Heart left ventricle (tissue), 16 donors: ENCODE data around the gene SLC35G2. TPM values are rescaled to one million over a fixed set of nuclear protein-coding genes. Genes with fewer than 3 reads are reported as not detected.

Experiments used
- ATAC-seq, 4 donors: fragments of 200-7000 bp; cut with Tn5 transposase; one replicate each; pipeline ENCODE4 v1.9.1; 2020 to 2022; ENCODE audit warnings: moderate library complexity in 4 of 4, mild to moderate bottlenecking in 3 of 4, moderate number of reproducible peaks in 1 of 4
- DNase-seq, 5 donors: peaks; one replicate each; pipeline ENCODE4 v3.0.0-alpha.2; 2020
- H3K27ac ChIP-seq, 12 donors: fragments of 200-600 bp; sonication (generic) in 4 of 12; one replicate each; pipeline versions ENCODE4 v1.5.0 to v1.8.0; 2016 to 2022; ENCODE audit warnings: mild to moderate bottlenecking in 2 of 12
- H3K27me3 ChIP-seq, 9 donors: fragments of 200-600 bp; sonication (generic) in 2 of 9; one replicate each; pipeline versions ENCODE4 v1.5.1 to v1.8.0; 2016 to 2022; ENCODE audit warnings: mild to moderate bottlenecking in 3 of 9
- H3K36me3 ChIP-seq, 9 donors: fragments of 200-600 bp; sonication (generic) in 2 of 9; one replicate each; pipeline versions ENCODE4 v1.5.0 to v1.8.0; 2018 to 2022; ENCODE audit warnings: mild to moderate bottlenecking in 2 of 9
- H3K4me1 ChIP-seq, 12 donors: fragments of 200-600 bp; sonication (generic) in 4 of 12; one replicate each; pipeline versions ENCODE4 v1.5.0 to v1.8.0; 2016 to 2022; ENCODE audit warnings: mild to moderate bottlenecking in 3 of 12
- H3K4me3 ChIP-seq, 12 donors: fragments of 200-600 bp; sonication (generic) in 4 of 12; one replicate each; pipeline versions ENCODE4 v1.5.0 to v1.8.0; 2017 to 2022; ENCODE audit warnings: mild to moderate bottlenecking in 9 of 12, moderate library complexity in 4 of 12
- H3K9me3 ChIP-seq, 12 donors: fragments of 200-600 bp; sonication (generic) in 4 of 12; one replicate each; pipeline versions ENCODE4 v1.5.0 to v1.8.0; 2016 to 2022; ENCODE audit warnings: mild to moderate bottlenecking in 1 of 12
- CTCF ChIP-seq, 12 donors: fragments of 200-600 bp; sonication (generic) in 4 of 12; IDR thresholded peaks; one replicate each; pipeline versions ENCODE4 v1.5.0 to v1.8.0; 2018 to 2022; ENCODE audit warnings: antibody characterized with exemption in 12 of 12, mild to moderate bottlenecking in 5 of 12
- POLR2A ChIP-seq, 2 donors: fragments of 450-650 bp; IDR thresholded peaks; one replicate each; pipeline ENCODE4 v1.6.1; 2017; ENCODE audit warnings: antibody characterized with exemption in 2 of 2, mild to moderate bottlenecking in 2 of 2, moderate library complexity in 2 of 2
- WGBS, 4 donors: extraction: QIAGEN DNeasy Blood & Tissue Kit in 2 of 4; methylation state at CpG; one replicate each; pipeline versions ENCODE4 v1.1.5 to v1.1.7; 2013 to 2018; 5-methylcytosine and 5-hydroxymethylcytosine counted together
- intact Hi-C, 10 donors: fragments of 100-400 bp; cut with DNase I; formaldehyde crosslinking; loops; one replicate each; pipeline versions ENCODE4 v1.11.1 to v1.14.2; 2022
- polyA plus RNA-seq, 2 donors: library from polyadenylated mRNA; stranded (reverse); fragments of 200-250 nt; gene quantifications; one replicate each; pipeline ENCODE4 v1.2.3, GENCODE V29; 2013
- total RNA-seq, 9 donors: library from RNA; depleted of rRNA in 2 of 9; stranded (reverse); fragments of >200 nt in 2 of 9; fragmentation: NEBNext Ultra II Directional in 3 of 9; extraction: Animal tissue kit (Norgen Biotek cat#: 25700) in 3 of 9; gene quantifications; one replicate each; pipeline versions ENCODE4 v1.1.0 to v1.2.4, GENCODE V29; 2016 to 2023
- donor health status: ischemic (EF 13 %, LVEDD 7.1; RV severe dilation, severe dysfunction).
- donor health status: healthy with polysubstance abuse.
- donor health status: DM: no; HTN: yes; CAD: no.
- donor health status: DM: no; HTN: no; CAD: no.
- donor health status: ischemic (EF 25% LVEDD 6.9; RV normal size, moderate dysfunction).
- donor health status: ischemic (EF 25% LVEDD 5.7; RV mildly dilated, moderate dysfunction).
- donor health status: healthy.
- donor health status: DM: yes; HTN: yes; CAD: no.
- donor health status: ischemic (EF 35%, LVEDD 5.7; RV mildly dilated, moderate dysfunction).
- donor health status: nonischemic (EF 11% LVEDD 7.7; RV severe dilation, severe dysfunction).
- donor health status: DM: yes; HTN: yes; CAD: no.
- donor health status: PGD.
- donor health status: ischemic (EF 29% LVEDD 5.4; RV normal size, mild dysfunction).
- donor health status: nonischemic (EF 23%, LVEDD 6.1; RV moderate dilation, normal function).

SLC35G2 gene
- total and polyA plus RNA-seq, 11 donors = 1.0 to 5.3 (median 3.5) TPM

GRCh38 chr3:136817448-136817847 is 1.5 kb upstream of the SLC35G2 start:
- 43 to 72% (median 60%) methylated on average over 1 of the region's 1 CpG for WGBS, 4 donors
- Histone ChIP-seq H3K36me3 (no peaks in the 10 kb centered on the region), H3K27ac (peak overlapping the region in 4 of 12 donors; percentile 31 to 97 (median 93)), H3K4me1 (peaks cover 0 to 32% (median 8%) of the 10 kb centered on the region in 12 donors), H3K27me3 (peaks cover 0 to 17% (median 0%) of the 10 kb centered on the region in 9 donors), H3K9me3 (peaks cover 0 to 2% (median 0%) of the 10 kb centered on the region in 12 donors), H3K4me3 (no peak overlapping the region)
- no peak for ATAC-seq
- TF ChIP-seq CTCF (IDR thresholded peaks at IDR 0.05) (no peak), POLR2A (IDR thresholded peaks at IDR 0.05) (no peak)
- no peak for DNase-seq
- intact Hi-C loops = loop anchor here (5.0 to 10.0 kb wide), 5 partner anchors 45 to 1297 kb away; partner anchors contain the start of genes NCK1 (in 4 of the 10) and DZIP1L (in 1 of the 10)

GRCh38 chr3:136818191-136818768 is 646 bp upstream of the SLC35G2 start:
- WGBS, 4 donors = 6 to 14% (median 12%) methylated on average over 8 of the region's 8 CpGs
- Histone ChIP-seq H3K9me3 (peaks cover 0 to 9% (median 0%) of the 10 kb centered on the region in 12 donors), H3K36me3 (no peaks in the 10 kb centered on the region), H3K4me3 (peak overlapping the region; percentile 63 to 92 (median 77)), H3K4me1 (peaks cover 0 to 32% (median 8%) of the 10 kb centered on the region in 12 donors), H3K27me3 (peaks cover 0 to 17% (median 0%) of the 10 kb centered on the region in 9 donors), H3K27ac (peak overlapping the region; percentile 73 to 97 (median 88))
- intact Hi-C loops = loop anchor here (1.0 to 10.0 kb wide), 13 partner anchors 44 to 1297 kb away; partner anchors contain the start of genes NCK1 (in 4 of the 10), STAG1 (in 2 of the 10) and DZIP1L (in 1 of the 10)
- peak; percentile 51 to 78 (median 66) for DNase-seq
- peak in 1 of 2 donors; percentile 79 for TF ChIP-seq POLR2A (IDR thresholded peaks at IDR 0.05)
- peak in 8 of 12 donors; percentile 11 to 52 (median 34) for TF ChIP-seq CTCF (IDR thresholded peaks at IDR 0.05)
- peak; percentile 85 to 94 (median 88) for ATAC-seq

GRCh38 chr3:136819392-136819730 is 435 bp downstream of the SLC35G2 start:
- DNase-seq = peak in 3 of 5 donors; percentile 22 to 31 (median 25)
- Histone ChIP-seq H3K4me1 (peaks cover 0 to 32% (median 8%) of the 10 kb centered on the region in 12 donors), H3K9me3 (peaks cover 0 to 19% (median 3%) of the 10 kb centered on the region in 12 donors), H3K4me3 (peak overlapping the region; percentile 63 to 92 (median 77)), H3K27me3 (peaks cover 0 to 17% (median 0%) of the 10 kb centered on the region in 9 donors), H3K27ac (peak overlapping the region; percentile 73 to 97 (median 88)), H3K36me3 (no peaks in the 10 kb centered on the region)
- 0 to 1% (median 0%) methylated on average over 12 to 21 of the region's 21 CpGs for WGBS, 4 donors
- intact Hi-C loops = loop anchor here (2.0 to 10.0 kb wide), 10 partner anchors 43 to 1295 kb away; partner anchors contain the start of genes NCK1 (in 4 of the 10), DZIP1L (in 1 of the 10) and STAG1 (in 1 of the 10)
- TF ChIP-seq CTCF (IDR thresholded peaks at IDR 0.05) (no peak), POLR2A (IDR thresholded peaks at IDR 0.05) (no peak)
- peak in 3 of 4 donors; percentile 61 to 76 (median 61) for ATAC-seq
